GM13976 (cell line): ENCODE measurements around the gene MAP4K4.

Experiments
- DNase-seq: peaks from one replicate; pipeline ENCODE4 v3.0.0; 2012; ENCODE audit warnings: low spot score
- CTCF ChIP-seq: IDR thresholded peaks from 2 replicates; pipeline ENCODE4 v1.5.1; 2012; ENCODE audit warnings: borderline replicate concordance, mild to moderate bottlenecking; ENCODE audit not compliant: insufficient read depth; ENCODE audit errors: extremely low read depth, missing control alignments, control extremely low read depth
- in situ Hi-C: fragments of 300-500 bp; cut with MboI; formaldehyde crosslinking; loops from one replicate; pipeline ENCODE4 v1.12.0; 2022; ENCODE audit warnings: low sequenced_read_pairs, mixed read lengths, inconsistent platforms; ENCODE audit not compliant: unreplicated experiment

The MAP4K4 gene

GRCh38 chr2:101837354-101837753 is 139.8 kb downstream of the MAP4K4 start:
- in situ Hi-C loops: loop anchor here (25.0 kb wide), 1 partner anchor 425 kb away; no protein-coding TSS in a partner anchor
- no peak for DNase-seq
- TF ChIP-seq CTCF: no peak

- in situ Hi-C loops: loop anchor here (25.0 kb wide), 1 partner anchor 430 kb away; no protein-coding TSS in a partner anchor
- TF ChIP-seq CTCF: no peak
- no peak for DNase-seq
Measured at GRCh38 chr2:101841679-101842327, 144.3 kb downstream of the MAP4K4 start.

- no peak for DNase-seq
- TF ChIP-seq CTCF: no peak
- in situ Hi-C loops: loop anchor here (25.0 kb wide), 1 partner anchor 430 kb away; no protein-coding TSS in a partner anchor
Measured at GRCh38 chr2:101842471-101842870, 145.0 kb downstream of the MAP4K4 start.

GRCh38 chr2:101843048-101843447 is 145.5 kb downstream of the MAP4K4 start:
- no peak for DNase-seq
- in situ Hi-C loops: loop anchor here (25.0 kb wide), 1 partner anchor 431 kb away; no protein-coding TSS in a partner anchor

GRCh38 chr2:101843471-101843870 is 146.0 kb downstream of the MAP4K4 start:
- in situ Hi-C loops: loop anchor here (25.0 kb wide), 1 partner anchor 431 kb away; no protein-coding TSS in a partner anchor
- DNase-seq: no peak
- no peak for TF ChIP-seq CTCF

More at GRCh38 chr2:101843048-101843447, 145.5 kb downstream of the MAP4K4 start:
- TF ChIP-seq CTCF: no peak

- in situ Hi-C loops: loop anchor here (25.0 kb wide), 1 partner anchor 432 kb away; no protein-coding TSS in a partner anchor
- no peak for TF ChIP-seq CTCF
- no peak for DNase-seq
Measured at GRCh38 chr2:101844055-101844635, 146.6 kb downstream of the MAP4K4 start.
